Measurements from ENCODE around the gene BTBD17.

DNA sequence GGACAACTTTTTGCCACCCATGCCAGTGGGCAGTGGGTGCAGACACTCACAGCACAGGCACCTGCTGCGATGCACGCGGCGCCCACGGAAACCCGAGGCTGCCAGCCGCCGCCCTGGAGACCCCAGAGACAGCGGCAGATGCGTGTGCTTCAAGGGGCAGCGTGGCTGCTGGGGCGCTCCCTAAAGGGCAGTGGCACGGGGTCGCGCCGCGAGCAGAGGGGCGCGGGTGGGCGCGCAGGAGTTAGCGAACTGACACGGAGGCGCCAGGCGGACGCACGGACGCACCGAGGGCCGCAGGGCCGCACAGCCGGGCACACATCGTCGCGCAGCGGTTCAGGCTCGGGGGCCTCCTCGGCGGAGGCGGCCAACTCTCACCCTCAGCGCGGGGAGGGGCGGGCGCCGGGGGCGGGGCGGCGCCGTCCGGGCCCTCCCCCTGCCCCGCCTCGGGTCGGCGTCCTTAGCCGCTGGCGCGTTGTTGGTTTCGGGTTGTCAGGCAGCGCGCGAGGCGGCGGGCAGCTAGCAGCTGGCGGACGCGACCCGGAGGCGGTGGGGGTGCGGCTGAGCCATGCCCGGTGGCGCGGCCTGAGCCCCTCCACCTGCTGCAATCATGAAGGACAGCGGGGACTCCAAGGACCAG lies 35.8 kb downstream of the BTBD17 start, which contains the start of gene KIF19:
- TF ChIP-seq, protein P1, sequence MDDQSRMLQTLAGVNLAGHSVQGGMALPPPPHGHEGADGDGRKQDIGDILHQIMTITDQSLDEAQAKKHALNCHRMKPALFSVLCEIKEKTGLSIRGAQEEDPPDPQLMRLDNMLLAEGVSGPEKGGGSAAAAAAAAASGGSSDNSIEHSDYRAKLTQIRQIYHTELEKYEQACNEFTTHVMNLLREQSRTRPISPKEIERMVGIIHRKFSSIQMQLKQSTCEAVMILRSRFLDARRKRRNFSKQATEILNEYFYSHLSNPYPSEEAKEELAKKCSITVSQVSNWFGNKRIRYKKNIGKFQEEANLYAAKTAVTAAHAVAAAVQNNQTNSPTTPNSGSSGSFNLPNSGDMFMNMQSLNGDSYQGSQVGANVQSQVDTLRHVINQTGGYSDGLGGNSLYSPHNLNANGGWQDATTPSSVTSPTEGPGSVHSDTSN (IDR thresholded peaks at IDR 0.05): no peak
- TF ChIP-seq TCF12 (IDR thresholded peaks at IDR 0.05) (no peak), EP300 (IDR thresholded peaks at IDR 0.05; ENCODE audit: borderline replicate concordance in 1 of 2, low read depth in 1 of 2, low read length in 1 of 2) (no peak), SMC3 (IDR thresholded peaks at IDR 0.05; ENCODE audit: low read depth, low read length) (no peak), RFX5 (IDR thresholded peaks at IDR 0.05; ENCODE audit: low read length) (no peak)
- TF ChIP-seq, protein P2, sequence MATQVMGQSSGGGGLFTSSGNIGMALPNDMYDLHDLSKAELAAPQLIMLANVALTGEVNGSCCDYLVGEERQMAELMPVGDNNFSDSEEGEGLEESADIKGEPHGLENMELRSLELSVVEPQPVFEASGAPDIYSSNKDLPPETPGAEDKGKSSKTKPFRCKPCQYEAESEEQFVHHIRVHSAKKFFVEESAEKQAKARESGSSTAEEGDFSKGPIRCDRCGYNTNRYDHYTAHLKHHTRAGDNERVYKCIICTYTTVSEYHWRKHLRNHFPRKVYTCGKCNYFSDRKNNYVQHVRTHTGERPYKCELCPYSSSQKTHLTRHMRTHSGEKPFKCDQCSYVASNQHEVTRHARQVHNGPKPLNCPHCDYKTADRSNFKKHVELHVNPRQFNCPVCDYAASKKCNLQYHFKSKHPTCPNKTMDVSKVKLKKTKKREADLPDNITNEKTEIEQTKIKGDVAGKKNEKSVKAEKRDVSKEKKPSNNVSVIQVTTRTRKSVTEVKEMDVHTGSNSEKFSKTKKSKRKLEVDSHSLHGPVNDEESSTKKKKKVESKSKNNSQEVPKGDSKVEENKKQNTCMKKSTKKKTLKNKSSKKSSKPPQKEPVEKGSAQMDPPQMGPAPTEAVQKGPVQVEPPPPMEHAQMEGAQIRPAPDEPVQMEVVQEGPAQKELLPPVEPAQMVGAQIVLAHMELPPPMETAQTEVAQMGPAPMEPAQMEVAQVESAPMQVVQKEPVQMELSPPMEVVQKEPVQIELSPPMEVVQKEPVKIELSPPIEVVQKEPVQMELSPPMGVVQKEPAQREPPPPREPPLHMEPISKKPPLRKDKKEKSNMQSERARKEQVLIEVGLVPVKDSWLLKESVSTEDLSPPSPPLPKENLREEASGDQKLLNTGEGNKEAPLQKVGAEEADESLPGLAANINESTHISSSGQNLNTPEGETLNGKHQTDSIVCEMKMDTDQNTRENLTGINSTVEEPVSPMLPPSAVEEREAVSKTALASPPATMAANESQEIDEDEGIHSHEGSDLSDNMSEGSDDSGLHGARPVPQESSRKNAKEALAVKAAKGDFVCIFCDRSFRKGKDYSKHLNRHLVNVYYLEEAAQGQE (IDR thresholded peaks at IDR 0.05; ENCODE audit: low read depth, low read length): no peak
- TF ChIP-seq, protein P3, sequence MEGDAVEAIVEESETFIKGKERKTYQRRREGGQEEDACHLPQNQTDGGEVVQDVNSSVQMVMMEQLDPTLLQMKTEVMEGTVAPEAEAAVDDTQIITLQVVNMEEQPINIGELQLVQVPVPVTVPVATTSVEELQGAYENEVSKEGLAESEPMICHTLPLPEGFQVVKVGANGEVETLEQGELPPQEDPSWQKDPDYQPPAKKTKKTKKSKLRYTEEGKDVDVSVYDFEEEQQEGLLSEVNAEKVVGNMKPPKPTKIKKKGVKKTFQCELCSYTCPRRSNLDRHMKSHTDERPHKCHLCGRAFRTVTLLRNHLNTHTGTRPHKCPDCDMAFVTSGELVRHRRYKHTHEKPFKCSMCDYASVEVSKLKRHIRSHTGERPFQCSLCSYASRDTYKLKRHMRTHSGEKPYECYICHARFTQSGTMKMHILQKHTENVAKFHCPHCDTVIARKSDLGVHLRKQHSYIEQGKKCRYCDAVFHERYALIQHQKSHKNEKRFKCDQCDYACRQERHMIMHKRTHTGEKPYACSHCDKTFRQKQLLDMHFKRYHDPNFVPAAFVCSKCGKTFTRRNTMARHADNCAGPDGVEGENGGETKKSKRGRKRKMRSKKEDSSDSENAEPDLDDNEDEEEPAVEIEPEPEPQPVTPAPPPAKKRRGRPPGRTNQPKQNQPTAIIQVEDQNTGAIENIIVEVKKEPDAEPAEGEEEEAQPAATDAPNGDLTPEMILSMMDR (IDR thresholded peaks at IDR 0.05): no peak
